GM06990 (cell line): ENCODE measurements around the gene ADCY1.

Experiments used
- DNase-seq: peaks from one replicate; pipeline ENCODE4 v3.0.0-alpha.2; 2011; ENCODE audit not compliant: insufficient read length; ENCODE audit errors: extremely low read depth
- H3K27me3 ChIP-seq: replicated peaks from 2 replicates; pipeline ENCODE4 v1.6.0; 2011; ENCODE audit warnings: low read length; ENCODE audit not compliant: control insufficient read depth, insufficient read depth
- H3K36me3 ChIP-seq: 2 replicates; pipeline ENCODE4 v1.5.1; 2011; ENCODE audit warnings: low read length; ENCODE audit not compliant: control insufficient read depth, insufficient read depth
- H3K4me3 ChIP-seq: replicated peaks from 2 replicates; pipeline ENCODE4 v1.5.1; 2011; ENCODE audit warnings: low read depth, mild to moderate bottlenecking, control low read depth, low read length
- TF ChIP-seq, protein P1 (sequence below): IDR thresholded peaks from 2 replicates; pipeline ENCODE4 v1.5.1; 2011; ENCODE audit warnings: low read length, control low read depth, mild to moderate bottlenecking, inconsistent platforms; ENCODE audit not compliant: insufficient read depth, poor library complexity, severe bottlenecking

Gene ADCY1

DNA sequence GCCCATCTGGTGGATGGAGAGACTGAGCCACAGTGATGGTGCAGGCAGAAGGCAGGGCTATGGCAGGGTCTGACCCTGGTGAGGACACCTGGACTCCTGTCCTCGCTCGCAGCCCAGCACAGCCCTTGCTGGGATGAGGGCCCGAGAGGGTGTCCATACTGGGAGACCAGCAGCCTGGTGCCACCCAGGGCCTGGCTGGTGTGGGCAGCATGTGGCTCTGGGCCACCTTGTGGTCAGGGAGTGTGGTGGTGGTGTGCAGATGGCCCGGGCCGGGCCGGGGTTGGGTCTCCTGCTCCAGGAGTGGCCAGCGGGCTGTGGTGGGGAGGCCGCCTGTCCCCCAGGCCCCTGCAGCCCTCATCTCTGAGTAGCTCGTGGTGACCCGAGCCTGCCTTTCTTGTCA, 14.9 kb downstream of the ADCY1 start:
- no peak for DNase-seq
- no peaks in the 10 kb centered on the region for H3K36me3 ChIP-seq
- TF ChIP-seq, protein P1, sequence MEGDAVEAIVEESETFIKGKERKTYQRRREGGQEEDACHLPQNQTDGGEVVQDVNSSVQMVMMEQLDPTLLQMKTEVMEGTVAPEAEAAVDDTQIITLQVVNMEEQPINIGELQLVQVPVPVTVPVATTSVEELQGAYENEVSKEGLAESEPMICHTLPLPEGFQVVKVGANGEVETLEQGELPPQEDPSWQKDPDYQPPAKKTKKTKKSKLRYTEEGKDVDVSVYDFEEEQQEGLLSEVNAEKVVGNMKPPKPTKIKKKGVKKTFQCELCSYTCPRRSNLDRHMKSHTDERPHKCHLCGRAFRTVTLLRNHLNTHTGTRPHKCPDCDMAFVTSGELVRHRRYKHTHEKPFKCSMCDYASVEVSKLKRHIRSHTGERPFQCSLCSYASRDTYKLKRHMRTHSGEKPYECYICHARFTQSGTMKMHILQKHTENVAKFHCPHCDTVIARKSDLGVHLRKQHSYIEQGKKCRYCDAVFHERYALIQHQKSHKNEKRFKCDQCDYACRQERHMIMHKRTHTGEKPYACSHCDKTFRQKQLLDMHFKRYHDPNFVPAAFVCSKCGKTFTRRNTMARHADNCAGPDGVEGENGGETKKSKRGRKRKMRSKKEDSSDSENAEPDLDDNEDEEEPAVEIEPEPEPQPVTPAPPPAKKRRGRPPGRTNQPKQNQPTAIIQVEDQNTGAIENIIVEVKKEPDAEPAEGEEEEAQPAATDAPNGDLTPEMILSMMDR: no peak
- H3K27me3 ChIP-seq: no peaks in the 10 kb centered on the region
- H3K4me3 ChIP-seq: no peak overlapping the region

DNA sequence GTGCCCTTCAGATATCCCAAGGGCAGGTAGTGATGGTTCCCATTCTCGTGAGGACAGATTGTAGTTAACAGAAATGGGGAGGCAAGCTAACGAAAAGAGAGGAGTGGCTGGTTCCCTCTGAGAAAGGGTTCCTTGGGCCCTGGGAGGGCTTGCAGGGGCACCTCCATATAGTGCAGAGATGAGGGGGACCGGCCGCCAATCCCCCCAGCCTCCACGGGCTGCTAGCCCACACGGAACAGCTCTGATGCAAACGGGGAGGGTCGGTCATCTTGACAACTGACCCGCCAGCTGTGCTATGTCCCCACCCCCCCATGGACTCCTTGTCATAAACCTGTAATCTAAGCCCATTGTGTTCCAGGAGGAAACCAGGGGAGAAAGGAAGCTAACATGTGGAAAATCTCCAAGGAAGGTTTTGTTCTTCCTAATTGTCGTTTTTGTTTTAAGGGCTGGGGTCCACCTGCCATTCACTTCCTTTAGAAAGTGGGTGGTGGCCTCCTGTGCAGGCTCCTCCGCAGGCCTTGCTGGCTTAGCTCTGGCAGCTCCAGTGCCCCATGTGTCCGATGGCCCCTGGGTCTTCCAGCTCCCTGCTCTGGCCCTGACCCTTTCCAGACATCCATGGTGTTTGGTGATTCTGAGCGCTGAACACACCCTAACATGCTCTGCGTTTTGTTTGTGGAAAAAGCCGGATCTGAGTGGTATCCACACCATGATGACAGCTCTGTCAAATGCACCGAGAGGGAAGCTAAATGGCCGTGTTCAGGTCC, 15.9 kb downstream of the ADCY1 start:
- TF ChIP-seq, protein P1: no peak

DNA sequence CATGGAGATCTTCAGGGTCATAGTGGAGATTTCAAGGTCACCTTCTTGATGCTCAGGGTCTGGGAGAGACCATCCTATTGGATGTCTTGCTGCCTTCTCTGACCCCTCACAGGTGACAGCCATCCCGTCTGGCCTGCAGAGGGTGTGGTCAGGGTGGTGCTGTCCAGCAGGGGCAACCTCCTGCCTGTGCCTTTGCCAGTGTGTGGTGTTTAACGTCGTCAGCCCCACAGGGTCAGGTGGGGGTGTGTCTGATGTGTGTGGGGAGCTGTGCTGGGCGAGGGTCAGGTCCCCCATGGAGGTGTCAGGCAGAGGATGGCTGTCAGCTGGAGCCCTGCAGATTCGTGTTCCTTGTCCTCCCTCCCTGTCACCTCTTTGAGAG, 16.5 kb downstream of the ADCY1 start:
- no peaks in the 10 kb centered on the region for H3K36me3 ChIP-seq
- TF ChIP-seq, protein P1: no peak
- no peak for DNase-seq
- no peaks in the 10 kb centered on the region for H3K27me3 ChIP-seq
- no peak overlapping the region for H3K4me3 ChIP-seq

More for the DNA sequence above, 15.9 kb downstream of the ADCY1 start:
- no peak for DNase-seq
- no peaks in the 10 kb centered on the region for H3K27me3 ChIP-seq
- no peaks in the 10 kb centered on the region for H3K36me3 ChIP-seq
- no peak overlapping the region for H3K4me3 ChIP-seq

DNA sequence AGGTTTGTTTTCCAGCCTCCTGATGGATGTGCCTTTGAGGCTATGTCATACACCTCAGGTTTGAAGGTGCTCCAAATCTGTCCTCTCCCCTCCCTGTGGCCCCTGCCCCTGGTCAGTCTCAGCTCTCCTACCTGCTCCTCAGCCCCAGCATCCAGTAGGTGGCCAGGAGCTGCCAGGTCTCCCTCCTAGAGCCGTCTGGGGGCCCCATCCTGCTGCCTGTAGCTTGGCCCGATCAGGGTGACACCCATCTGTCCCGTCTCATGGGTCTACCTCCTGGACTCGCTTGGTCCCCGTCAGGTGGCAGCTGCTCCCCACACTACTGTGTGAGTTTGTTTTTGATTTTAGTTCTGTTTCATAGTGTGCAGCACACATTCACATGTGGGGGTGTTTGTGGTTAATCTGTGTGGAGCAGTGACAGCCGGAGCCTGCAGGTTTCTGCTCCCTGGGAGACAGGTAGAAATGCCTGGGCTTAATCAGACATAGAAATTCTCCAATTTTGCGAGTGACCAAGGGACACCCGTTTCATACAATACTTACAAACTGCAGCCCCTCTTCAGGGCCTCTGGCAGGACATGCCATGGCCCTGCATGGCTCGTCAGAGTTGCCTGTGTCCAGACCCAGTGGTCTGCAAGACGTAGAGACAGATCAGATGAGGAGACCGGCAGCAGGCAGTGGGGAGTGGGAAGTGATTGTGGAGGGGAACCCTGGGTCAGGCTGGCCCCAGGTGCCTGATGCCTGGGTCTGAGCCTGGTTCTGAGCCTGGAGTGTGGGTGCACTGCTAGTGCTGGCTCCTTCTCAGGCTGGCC, 17.1 kb downstream of the ADCY1 start:
- H3K27me3 ChIP-seq: no peaks in the 10 kb centered on the region
- no peak for DNase-seq

DNA sequence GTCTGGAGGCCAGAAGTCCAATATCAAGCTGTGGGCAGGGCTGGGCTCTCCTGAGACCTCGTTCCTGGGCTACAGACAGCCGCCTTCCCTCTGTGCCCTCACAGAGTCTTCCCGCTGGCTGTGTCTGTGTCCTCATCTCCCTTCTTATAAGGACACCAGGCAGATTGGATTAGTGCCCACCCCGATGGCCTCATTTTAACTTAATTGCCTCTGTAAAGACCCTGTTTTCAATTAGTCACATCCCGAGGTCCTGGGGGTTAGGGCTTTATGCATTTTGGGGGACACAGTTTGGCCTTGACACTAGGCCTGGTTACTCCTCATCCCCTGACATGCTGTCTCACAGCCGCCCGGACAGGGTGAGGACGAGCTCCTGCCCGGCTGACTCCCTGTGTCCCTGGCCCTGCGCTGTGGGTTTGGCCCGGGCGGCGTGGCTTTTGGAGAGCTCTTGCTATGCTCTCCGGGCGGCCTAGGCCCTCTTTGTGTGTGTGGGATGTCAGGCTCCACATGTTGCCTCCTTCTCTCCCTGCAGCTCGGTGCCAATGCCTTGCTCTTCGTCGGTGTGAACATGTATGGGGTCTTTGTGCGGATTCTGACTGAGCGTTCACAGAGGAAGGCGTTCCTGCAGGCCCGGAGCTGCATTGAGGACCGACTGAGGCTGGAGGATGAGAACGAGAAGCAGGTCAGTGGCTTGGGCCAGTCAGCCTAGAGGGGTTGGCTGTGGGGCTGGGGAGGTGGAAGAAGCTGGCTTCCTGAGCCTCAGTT, 18.2 kb downstream of the ADCY1 start:
- Histone ChIP-seq H3K4me3 (no peak overlapping the region), H3K36me3 (peaks cover 1% of the 10 kb centered on the region; the same call in 1 of the 2 replicates), H3K27me3 (no peaks in the 10 kb centered on the region)
- no peak for DNase-seq
- TF ChIP-seq, protein P1: no peak

More for the DNA sequence above, 17.1 kb downstream of the ADCY1 start:
- no peak overlapping the region for H3K4me3 ChIP-seq
- TF ChIP-seq, protein P1: no peak
- H3K36me3 ChIP-seq: no peaks in the 10 kb centered on the region; the same call in 1 of the 2 replicates
